T-helper 1 cell treated with Interleukin-12 subunit alpha and Interleukin-12 subunit beta and Interleukin-4 antibody, amounts not matched to agents 30 μg/mL and 1 μg/mL, for 36 hours (primary cell): ENCODE results near the gene MAK.
"Not testable (repeated sequence)": the region's sequence is repeated elsewhere in the genome, so short reads cannot be mapped to it uniquely, and the experiment has no call there.

Experiments
- H3K27ac Mint-ChIP-seq: one replicate; pipeline ENCODE4 v1.8.0; 2021; ENCODE audit warnings: mild to moderate bottlenecking, mixed read lengths
- H3K27me3 Mint-ChIP-seq: one replicate; pipeline ENCODE4 v1.8.0; 2021; ENCODE audit warnings: low read depth, mixed read lengths
- H3K36me3 Mint-ChIP-seq: one replicate; pipeline ENCODE4 v1.8.0; 2021; ENCODE audit warnings: low read depth, mixed read lengths
- H3K4me1 Mint-ChIP-seq: one replicate; pipeline ENCODE4 v1.8.0; 2021; ENCODE audit warnings: low read depth, mixed read lengths
- H3K4me3 Mint-ChIP-seq: one replicate; pipeline ENCODE4 v1.8.0; 2021; ENCODE audit warnings: mild to moderate bottlenecking, moderate library complexity, mixed read lengths
- H3K9me3 Mint-ChIP-seq: one replicate; pipeline ENCODE4 v1.8.0; 2021; ENCODE audit warnings: mixed read lengths

MAK gene

DNA sequence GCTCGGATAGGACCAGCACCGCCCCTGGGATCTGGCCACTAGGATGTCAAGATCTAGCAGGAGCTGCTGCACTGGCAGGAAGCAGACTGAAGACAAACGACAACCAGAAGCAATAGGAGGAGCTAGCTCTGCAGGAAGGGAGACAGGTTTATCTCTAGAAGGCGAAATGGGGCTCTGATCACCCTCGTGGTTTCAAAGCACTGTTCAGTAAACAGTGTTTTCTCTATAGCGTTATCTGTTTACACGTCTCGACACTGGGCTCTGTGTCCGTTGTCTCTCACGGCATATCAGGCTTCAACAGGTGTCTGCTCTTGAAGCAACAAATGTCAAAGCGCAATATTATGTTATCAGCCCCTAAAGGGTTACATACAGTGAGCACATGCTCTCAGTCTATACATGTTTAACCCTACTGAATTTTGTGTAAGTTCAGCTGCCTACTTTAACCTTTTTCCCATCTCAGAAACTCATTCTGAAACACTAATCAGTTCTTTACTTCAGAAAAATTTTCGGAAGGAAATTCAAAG is 66.9 kb downstream of the MAK start:
- Mint-ChIP-seq H3K4me3 (no peak overlapping the region), H3K9me3 (no peaks in the 10 kb centered on the region), H3K36me3 (peaks cover 5% of the 10 kb centered on the region), H3K4me1 (peaks cover 6% of the 10 kb centered on the region), H3K27ac (no peak overlapping the region), H3K27me3 (no peaks in the 10 kb centered on the region)

DNA sequence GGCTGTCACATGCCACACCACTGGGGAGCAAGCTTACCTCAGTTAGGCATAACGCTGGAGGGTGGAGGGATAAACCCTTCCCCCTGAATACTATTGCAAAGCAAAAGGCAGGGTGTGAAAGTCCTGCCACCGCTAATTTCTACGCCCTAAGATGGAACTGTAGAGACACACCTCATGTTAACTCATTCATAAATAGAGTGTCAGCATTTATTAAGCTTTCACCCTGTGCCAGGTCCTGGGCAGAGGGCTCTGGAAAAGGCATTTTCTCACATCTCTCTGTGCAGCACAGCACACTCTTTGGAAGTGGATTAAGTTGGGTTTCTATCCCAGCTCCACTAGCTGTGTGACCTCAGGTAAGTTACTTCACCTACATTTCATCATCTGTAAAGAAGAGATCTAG is 68.9 kb downstream of the MAK start:
- Mint-ChIP-seq H3K36me3 (peaks cover 3% of the 10 kb centered on the region), H3K27me3 (no peaks in the 10 kb centered on the region), H3K27ac (no peak overlapping the region), H3K4me1 (peaks cover 3% of the 10 kb centered on the region), H3K9me3 (no peaks in the 10 kb centered on the region), H3K4me3 (no peak overlapping the region)

- H3K4me3 Mint-ChIP-seq = no peak overlapping the region
- H3K36me3 Mint-ChIP-seq = peaks cover 14% of the 10 kb centered on the region
- H3K27me3 Mint-ChIP-seq = no peaks in the 10 kb centered on the region
- no peaks in the 10 kb centered on the region for H3K9me3 Mint-ChIP-seq
- H3K27ac Mint-ChIP-seq = no peak overlapping the region
- H3K4me1 Mint-ChIP-seq = peaks cover 6% of the 10 kb centered on the region
Observed at GRCh38 chr6:10763006-10763405, 75.3 kb downstream of the MAK start.

- Mint-ChIP-seq H3K4me1 (peaks cover 13% of the 10 kb centered on the region), H3K36me3 (peaks cover 26% of the 10 kb centered on the region), H3K9me3 (no peaks in the 10 kb centered on the region), H3K27me3 (no peaks in the 10 kb centered on the region), H3K27ac (no peak overlapping the region), H3K4me3 (no peak overlapping the region)
Observed at GRCh38 chr6:10759884-10760329, 78.4 kb downstream of the MAK start.

DNA sequence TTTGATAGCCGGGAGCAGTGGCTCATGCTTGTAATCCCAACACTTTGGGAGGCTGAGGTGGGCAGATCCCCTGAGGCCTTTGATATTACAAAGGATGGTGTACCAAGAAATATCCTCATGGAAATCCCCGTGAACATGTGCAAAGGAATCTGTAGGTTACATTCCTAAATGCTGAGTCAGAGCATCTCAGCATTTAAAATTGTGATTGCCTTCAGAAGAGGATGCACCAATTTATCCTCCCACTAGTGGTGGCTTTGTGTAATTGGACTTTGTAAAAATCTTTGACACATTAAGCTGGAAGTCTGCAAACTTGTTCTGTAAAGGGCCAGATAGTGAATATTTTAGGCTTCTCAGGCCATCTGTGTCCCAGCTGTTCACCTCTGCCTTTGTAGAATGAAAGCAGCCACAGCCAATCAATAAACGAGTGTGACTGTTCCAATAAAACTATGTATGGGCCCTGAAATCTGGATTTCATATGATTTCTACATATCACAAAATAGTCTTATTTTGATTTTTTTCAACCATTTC is 79.0 kb downstream of the MAK start:
- Mint-ChIP-seq H3K4me1 (peaks cover 19% of the 10 kb centered on the region), H3K4me3 (no peak overlapping the region), H3K36me3 (peaks cover 31% of the 10 kb centered on the region), H3K27ac (no peak overlapping the region), H3K9me3 (no peaks in the 10 kb centered on the region), H3K27me3 (no peaks in the 10 kb centered on the region)

DNA sequence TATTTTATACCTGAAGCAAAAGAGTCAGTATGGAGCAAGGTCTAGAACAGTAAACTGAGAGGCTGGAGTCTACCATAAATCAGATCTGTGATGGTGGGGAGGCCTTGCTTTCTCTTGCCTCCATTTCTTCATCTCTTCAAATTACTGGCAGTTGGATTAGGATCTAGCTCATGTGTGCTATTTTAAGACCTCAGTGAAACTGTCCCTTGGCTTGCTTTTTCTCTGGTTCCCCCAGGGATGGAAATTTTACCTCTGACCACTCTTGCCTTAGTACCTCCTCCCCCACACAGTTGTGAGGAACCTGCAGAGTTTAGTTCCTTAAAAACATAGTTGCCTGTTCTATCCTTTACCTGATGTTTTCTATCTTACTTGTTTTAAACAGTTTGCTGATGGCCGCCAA is 82.3 kb downstream of the MAK start:
- no peaks in the 10 kb centered on the region for H3K27me3 Mint-ChIP-seq
- no peak overlapping the region for H3K4me3 Mint-ChIP-seq
- no peak overlapping the region for H3K27ac Mint-ChIP-seq
- H3K4me1 Mint-ChIP-seq = peaks cover 23% of the 10 kb centered on the region
- peaks cover 51% of the 10 kb centered on the region for H3K36me3 Mint-ChIP-seq
- H3K9me3 Mint-ChIP-seq = no peaks in the 10 kb centered on the region

DNA sequence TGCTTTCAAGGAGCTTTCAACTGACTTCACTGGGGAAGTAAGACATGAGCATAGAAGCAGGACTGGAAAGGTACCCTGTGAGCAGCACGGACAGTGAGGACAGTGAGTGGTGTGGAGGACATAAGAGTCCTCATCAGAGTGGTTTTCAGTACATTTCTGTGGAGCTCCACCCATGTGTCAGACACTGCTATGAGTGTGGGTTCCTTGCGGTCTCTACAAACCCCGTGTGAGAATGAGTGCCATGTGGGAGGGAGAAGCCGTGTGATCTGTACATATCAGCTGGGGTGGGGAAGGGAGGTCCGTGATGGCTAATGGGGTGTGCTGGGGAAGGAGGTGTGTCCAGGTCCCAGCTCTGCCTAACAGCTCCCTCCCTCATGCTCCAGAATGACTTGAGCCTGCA is 86.6 kb downstream of the MAK start:
- not testable (repeated sequence) for H3K9me3 Mint-ChIP-seq, H3K4me3 Mint-ChIP-seq, H3K27me3 Mint-ChIP-seq, H3K27ac Mint-ChIP-seq
- H3K36me3 Mint-ChIP-seq = peaks cover 45% of the 10 kb centered on the region
- peaks cover 37% of the 10 kb centered on the region for H3K4me1 Mint-ChIP-seq

DNA sequence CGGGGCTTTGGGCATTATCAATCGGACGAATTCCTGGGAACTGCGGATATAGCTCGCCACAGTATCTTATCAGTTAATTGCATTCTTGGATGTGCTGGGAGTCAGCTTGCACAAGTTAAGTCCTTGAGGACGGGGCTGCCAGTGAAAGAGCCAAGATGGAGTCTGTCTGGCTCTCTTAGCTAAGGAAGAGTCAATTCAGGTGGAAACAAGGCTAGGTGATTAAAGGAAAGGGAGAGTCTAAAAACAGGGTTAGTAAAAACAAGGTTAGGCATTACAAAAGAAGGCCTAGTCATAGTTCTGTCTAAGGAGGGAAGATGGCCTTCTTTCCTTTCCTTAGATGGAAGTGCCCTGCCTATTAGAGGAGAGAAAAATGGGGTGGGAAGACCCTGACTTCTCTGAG is 87.8 kb downstream of the MAK start:
- H3K9me3 Mint-ChIP-seq, H3K27ac Mint-ChIP-seq, H3K27me3 Mint-ChIP-seq, H3K4me3 Mint-ChIP-seq: not testable (repeated sequence)
- Mint-ChIP-seq H3K36me3 (peaks cover 39% of the 10 kb centered on the region), H3K4me1 (peaks cover 39% of the 10 kb centered on the region)

DNA sequence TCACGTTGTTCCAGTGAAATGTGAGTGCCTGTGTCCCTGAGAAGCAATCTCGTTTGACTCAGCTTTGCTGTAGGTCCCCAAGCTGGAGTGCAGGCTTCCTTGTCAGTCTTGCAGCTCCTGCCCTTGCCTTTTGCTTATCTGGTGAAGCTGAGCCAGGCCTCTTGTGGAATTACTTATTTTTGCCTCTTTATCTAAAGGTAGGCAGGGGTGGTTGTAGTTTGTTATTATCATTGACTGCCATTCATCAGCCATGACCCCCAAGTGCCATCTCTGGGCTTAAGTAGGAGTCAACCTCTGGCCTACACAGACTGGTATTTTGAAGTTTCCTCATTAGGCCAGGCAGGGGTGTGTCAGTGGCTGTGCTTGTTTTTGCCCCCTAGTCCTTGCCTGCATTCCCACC is 88.6 kb downstream of the MAK start:
- Mint-ChIP-seq H3K27ac (peak overlapping the region; percentile 6), H3K9me3 (no peaks in the 10 kb centered on the region), H3K27me3 (no peaks in the 10 kb centered on the region), H3K4me3 (peak overlapping the region; percentile 11), H3K36me3 (peaks cover 35% of the 10 kb centered on the region), H3K4me1 (peaks cover 37% of the 10 kb centered on the region)

GRCh38 chr6:10747251-10747972 is 90.9 kb downstream of the MAK start, which contains the start of gene TMEM14B:
TMEM14B (plus strand) TSS chr6:10747805; CDS start chr6:10749246, 1,441 bp downstream.
- Mint-ChIP-seq H3K36me3 (peaks cover 21% of the 10 kb centered on the region), H3K9me3 (no peaks in the 10 kb centered on the region), H3K4me1 (peaks cover 27% of the 10 kb centered on the region), H3K27me3 (no peaks in the 10 kb centered on the region), H3K4me3 (peak within 1 kb of the TSS; percentile 82), H3K27ac (peak within 1 kb of the TSS; percentile 94)

DNA sequence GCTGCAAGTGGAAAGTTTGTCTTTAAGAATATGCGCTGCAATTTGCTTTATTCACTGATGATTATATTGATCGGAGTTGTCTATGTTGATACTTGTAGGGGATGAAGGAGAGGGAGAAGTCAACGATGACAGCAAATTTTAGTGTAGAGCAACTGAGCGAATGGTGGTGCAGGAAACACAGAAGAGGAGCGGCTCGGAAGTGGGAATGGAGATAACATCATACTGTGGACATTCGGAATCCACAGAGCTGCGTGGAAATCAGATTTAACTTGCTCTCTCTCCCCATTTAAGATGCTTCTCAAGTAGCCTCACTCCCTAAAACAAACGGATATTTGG is 91.5 kb downstream of the MAK start:
- no peaks in the 10 kb centered on the region for H3K27me3 Mint-ChIP-seq
- no peaks in the 10 kb centered on the region for H3K9me3 Mint-ChIP-seq
- H3K4me1 Mint-ChIP-seq = peaks cover 27% of the 10 kb centered on the region
- peaks cover 18% of the 10 kb centered on the region for H3K36me3 Mint-ChIP-seq
- H3K27ac Mint-ChIP-seq = peak overlapping the region; percentile 94
- H3K4me3 Mint-ChIP-seq = peak overlapping the region; percentile 82

- Mint-ChIP-seq H3K27me3 (no peaks in the 10 kb centered on the region), H3K4me1 (peaks cover 25% of the 10 kb centered on the region), H3K9me3 (no peaks in the 10 kb centered on the region), H3K36me3 (peaks cover 5% of the 10 kb centered on the region), H3K4me3 (peak overlapping the region; percentile 27), H3K27ac (peak overlapping the region; percentile 74)
Observed at GRCh38 chr6:10745116-10745515, 93.2 kb downstream of the MAK start.

- Mint-ChIP-seq H3K4me1 (peaks cover 14% of the 10 kb centered on the region), H3K27ac (no peak overlapping the region), H3K36me3 (peaks cover 2% of the 10 kb centered on the region), H3K4me3 (no peak overlapping the region), H3K27me3 (no peaks in the 10 kb centered on the region), H3K9me3 (no peaks in the 10 kb centered on the region)
Observed at GRCh38 chr6:10743515-10743914, 94.8 kb downstream of the MAK start.

GRCh38 chr6:10742251-10742650 is 96.1 kb downstream of the MAK start:
- H3K9me3 Mint-ChIP-seq = no peaks in the 10 kb centered on the region
- H3K27me3 Mint-ChIP-seq = no peaks in the 10 kb centered on the region
- H3K4me1 Mint-ChIP-seq = peaks cover 13% of the 10 kb centered on the region
- no peak overlapping the region for H3K4me3 Mint-ChIP-seq
- H3K27ac Mint-ChIP-seq = no peak overlapping the region
- H3K36me3 Mint-ChIP-seq = peaks cover 2% of the 10 kb centered on the region

GRCh38 chr6:10741643-10742042 is 96.7 kb downstream of the MAK start:
- not testable (repeated sequence) for H3K4me3 Mint-ChIP-seq, H3K27ac Mint-ChIP-seq, H3K9me3 Mint-ChIP-seq, H3K27me3 Mint-ChIP-seq, H3K4me1 Mint-ChIP-seq, H3K36me3 Mint-ChIP-seq
